SK-N-SH treated with all-trans-retinoic acid at 6 μM for 48 hours (cell line): ENCODE results near the gene TBX10.

Source experiments
- ATAC-seq: fragments of 200-7000 bp; cut with Tn5 transposase; 3 replicates; pipeline ENCODE4 v1.9.1; 2020; ENCODE audit warnings: mild to moderate bottlenecking, moderate library complexity
- ARNTL ChIP-seq: fragments of 450-650 bp; formaldehyde crosslinking; IDR thresholded peaks from 2 replicates; pipeline ENCODE4 v1.5.0; 2020; ENCODE audit warnings: low read depth, mild to moderate bottlenecking, moderate library complexity, borderline replicate concordance
- BACH2 ChIP-seq: fragments of 250-450 bp; sonication (Bioruptor Pico); IDR thresholded peaks from 2 replicates; pipeline ENCODE4 v1.9.0; 2021; ENCODE audit warnings: mild to moderate bottlenecking, borderline replicate concordance
- ESRRG ChIP-seq: fragments of 250-450 bp; sonication (Bioruptor Pico); IDR thresholded peaks from 2 replicates; pipeline ENCODE4 v1.6.1; 2021; ENCODE audit warnings: mild to moderate bottlenecking
- OSR1 ChIP-seq: fragments of 250-450 bp; sonication (Bioruptor Pico); IDR thresholded peaks from 2 replicates; pipeline ENCODE4 v1.8.0; 2022; ENCODE audit warnings: moderate library complexity, mild to moderate bottlenecking, inconsistent platforms
- POU6F1 ChIP-seq: fragments of 250-450 bp; sonication (Bioruptor Pico); IDR thresholded peaks from 2 replicates; pipeline ENCODE4 v1.8.0; 2021; ENCODE audit warnings: low read depth, mild to moderate bottlenecking, moderate library complexity, borderline replicate concordance
- PPARA ChIP-seq: fragments of 250-450 bp; sonication (Bioruptor Pico); IDR thresholded peaks from 2 replicates; pipeline ENCODE4 v1.5.0; 2020; ENCODE audit warnings: mild to moderate bottlenecking, borderline replicate concordance
- RARB ChIP-seq: fragments of 250-450 bp; sonication (Bioruptor Pico); IDR thresholded peaks from 2 replicates; pipeline ENCODE4 v1.8.0; 2021; ENCODE audit warnings: mild to moderate bottlenecking, moderate library complexity
- SNAI2 ChIP-seq: fragments of 250-450 bp; sonication (Bioruptor Pico); IDR thresholded peaks from 2 replicates; pipeline ENCODE4 v1.5.0; 2020; ENCODE audit warnings: mild to moderate bottlenecking, moderate library complexity
- TCF4 ChIP-seq: fragments of 250-450 bp; sonication (Bioruptor Pico); IDR thresholded peaks from 2 replicates; pipeline ENCODE4 v1.8.0; 2021; ENCODE audit warnings: mild to moderate bottlenecking, moderate library complexity, borderline replicate concordance
- TOX ChIP-seq: fragments of 250-450 bp; sonication (Bioruptor Pico); IDR thresholded peaks from 2 replicates; pipeline ENCODE4 v1.8.0; 2021; ENCODE audit warnings: mild to moderate bottlenecking, moderate library complexity, borderline replicate concordance
- TSHZ2 ChIP-seq: fragments of 250-450 bp; sonication (Bioruptor Pico); IDR thresholded peaks from 2 replicates; pipeline ENCODE4 v1.5.0; 2020; ENCODE audit warnings: mild to moderate bottlenecking, moderate library complexity
- ZC3H10 ChIP-seq: fragments of 250-450 bp; sonication (Bioruptor Pico); IDR thresholded peaks from 2 replicates; pipeline ENCODE4 v1.5.1; 2021; ENCODE audit warnings: mild to moderate bottlenecking, moderate library complexity
- ZFP3 ChIP-seq: fragments of 250-450 bp; sonication (Bioruptor Pico); IDR thresholded peaks from 2 replicates; pipeline ENCODE4 v1.5.0; 2020; ENCODE audit warnings: mild to moderate bottlenecking, moderate library complexity
- ZFP30 ChIP-seq: fragments of 450-650 bp; formaldehyde crosslinking; IDR thresholded peaks from 2 replicates; pipeline ENCODE4 v1.5.0; 2022; ENCODE audit warnings: mild to moderate bottlenecking, moderate library complexity
- ZNF70 ChIP-seq: fragments of 450-650 bp; formaldehyde crosslinking; IDR thresholded peaks from 2 replicates; pipeline ENCODE4 v1.5.0; 2020; ENCODE audit warnings: mild to moderate bottlenecking, moderate library complexity
- TF ChIP-seq, protein P1 (sequence below): fragments of 250-450 bp; sonication (Bioruptor Pico); IDR thresholded peaks from 2 replicates; pipeline ENCODE4 v1.5.1; 2021; ENCODE audit warnings: mild to moderate bottlenecking, moderate library complexity
- TF ChIP-seq, protein P2 (sequence below): fragments of 250-450 bp; sonication (Bioruptor Pico); IDR thresholded peaks from 2 replicates; pipeline ENCODE4 v1.5.1; 2020; ENCODE audit warnings: low read depth, mild to moderate bottlenecking, moderate library complexity
- TF ChIP-seq, protein P3 (sequence below): fragments of 250-450 bp; sonication (Bioruptor Pico); IDR thresholded peaks from 2 replicates; pipeline ENCODE4 v1.8.0; 2020; ENCODE audit warnings: mild to moderate bottlenecking, moderate library complexity, borderline replicate concordance

The TBX10 gene

DNA sequence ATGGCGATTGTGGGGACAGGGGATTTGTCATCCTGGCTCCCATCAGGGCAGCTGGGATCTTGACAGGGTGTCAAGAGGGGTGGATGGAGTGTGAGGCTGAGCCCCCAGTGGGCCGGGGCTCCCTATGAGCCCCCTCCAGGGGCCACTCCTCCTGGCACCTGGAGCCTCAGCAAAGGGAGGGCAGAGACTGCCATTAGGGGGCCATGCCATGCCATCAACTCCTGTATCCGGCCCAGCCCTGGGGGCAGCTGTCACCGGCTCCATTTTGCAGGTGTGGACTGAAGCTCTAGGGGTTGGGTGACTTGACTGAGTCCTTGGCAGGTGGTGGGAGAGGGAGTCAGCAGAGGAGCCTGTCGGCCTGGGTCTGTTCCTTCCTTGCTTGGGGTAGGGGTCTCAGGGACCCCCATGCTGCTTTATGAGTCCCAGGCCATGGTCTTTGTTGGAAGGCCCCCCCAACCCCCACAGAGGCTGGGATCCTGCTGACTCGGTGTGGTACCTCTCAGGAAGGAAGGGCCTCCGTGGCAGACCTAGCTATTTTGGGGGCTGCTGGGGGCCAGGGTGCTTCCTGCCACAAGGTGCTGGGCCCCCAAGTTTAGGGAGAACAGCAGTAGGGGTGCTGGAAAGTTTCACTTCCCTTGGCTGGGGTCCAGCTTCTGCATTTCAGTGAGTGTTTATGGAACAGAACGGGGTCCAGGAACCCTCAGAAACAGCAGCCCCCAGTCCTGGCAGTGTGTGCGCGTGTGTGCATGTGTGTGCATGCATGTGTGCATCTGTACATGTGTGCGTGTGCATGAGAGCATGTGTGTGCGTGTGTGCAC lies 9.4 kb upstream of the TBX10 start:
- no peak for ATAC-seq
- TF ChIP-seq RARB (CRISPR knock-in tag) = no peak
- TF ChIP-seq ARNTL (CRISPR knock-in tag) = no peak
- TF ChIP-seq, protein P1, sequence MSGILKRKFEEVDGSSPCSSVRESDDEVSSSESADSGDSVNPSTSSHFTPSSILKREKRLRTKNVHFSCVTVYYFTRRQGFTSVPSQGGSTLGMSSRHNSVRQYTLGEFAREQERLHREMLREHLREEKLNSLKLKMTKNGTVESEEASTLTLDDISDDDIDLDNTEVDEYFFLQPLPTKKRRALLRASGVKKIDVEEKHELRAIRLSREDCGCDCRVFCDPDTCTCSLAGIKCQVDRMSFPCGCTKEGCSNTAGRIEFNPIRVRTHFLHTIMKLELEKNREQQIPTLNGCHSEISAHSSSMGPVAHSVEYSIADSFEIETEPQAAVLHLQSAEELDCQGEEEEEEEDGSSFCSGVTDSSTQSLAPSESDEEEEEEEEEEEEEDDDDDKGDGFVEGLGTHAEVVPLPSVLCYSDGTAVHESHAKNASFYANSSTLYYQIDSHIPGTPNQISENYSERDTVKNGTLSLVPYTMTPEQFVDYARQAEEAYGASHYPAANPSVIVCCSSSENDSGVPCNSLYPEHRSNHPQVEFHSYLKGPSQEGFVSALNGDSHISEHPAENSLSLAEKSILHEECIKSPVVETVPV = no peak
- no peak for TF ChIP-seq ZC3H10 (CRISPR knock-in tag)
- no peak for TF ChIP-seq ZFP30 (CRISPR knock-in tag)
- no peak for TF ChIP-seq ZFP3 (CRISPR knock-in tag)
- TF ChIP-seq, protein P2, sequence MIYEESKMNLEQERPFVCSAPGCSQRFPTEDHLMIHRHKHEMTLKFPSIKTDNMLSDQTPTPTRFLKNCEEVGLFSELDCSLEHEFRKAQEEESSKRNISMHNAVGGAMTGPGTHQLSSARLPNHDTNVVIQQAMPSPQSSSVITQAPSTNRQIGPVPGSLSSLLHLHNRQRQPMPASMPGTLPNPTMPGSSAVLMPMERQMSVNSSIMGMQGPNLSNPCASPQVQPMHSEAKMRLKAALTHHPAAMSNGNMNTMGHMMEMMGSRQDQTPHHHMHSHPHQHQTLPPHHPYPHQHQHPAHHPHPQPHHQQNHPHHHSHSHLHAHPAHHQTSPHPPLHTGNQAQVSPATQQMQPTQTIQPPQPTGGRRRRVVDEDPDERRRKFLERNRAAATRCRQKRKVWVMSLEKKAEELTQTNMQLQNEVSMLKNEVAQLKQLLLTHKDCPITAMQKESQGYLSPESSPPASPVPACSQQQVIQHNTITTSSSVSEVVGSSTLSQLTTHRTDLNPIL (CRISPR knock-in tag) = no peak
- no peak for TF ChIP-seq SNAI2 (CRISPR knock-in tag)
- TF ChIP-seq TOX (CRISPR knock-in tag) = no peak
- no peak for TF ChIP-seq TSHZ2 (CRISPR knock-in tag)
- no peak for TF ChIP-seq OSR1
- no peak for TF ChIP-seq ESRRG (CRISPR knock-in tag)
- TF ChIP-seq, all 23 proteins: peak for 0

DNA sequence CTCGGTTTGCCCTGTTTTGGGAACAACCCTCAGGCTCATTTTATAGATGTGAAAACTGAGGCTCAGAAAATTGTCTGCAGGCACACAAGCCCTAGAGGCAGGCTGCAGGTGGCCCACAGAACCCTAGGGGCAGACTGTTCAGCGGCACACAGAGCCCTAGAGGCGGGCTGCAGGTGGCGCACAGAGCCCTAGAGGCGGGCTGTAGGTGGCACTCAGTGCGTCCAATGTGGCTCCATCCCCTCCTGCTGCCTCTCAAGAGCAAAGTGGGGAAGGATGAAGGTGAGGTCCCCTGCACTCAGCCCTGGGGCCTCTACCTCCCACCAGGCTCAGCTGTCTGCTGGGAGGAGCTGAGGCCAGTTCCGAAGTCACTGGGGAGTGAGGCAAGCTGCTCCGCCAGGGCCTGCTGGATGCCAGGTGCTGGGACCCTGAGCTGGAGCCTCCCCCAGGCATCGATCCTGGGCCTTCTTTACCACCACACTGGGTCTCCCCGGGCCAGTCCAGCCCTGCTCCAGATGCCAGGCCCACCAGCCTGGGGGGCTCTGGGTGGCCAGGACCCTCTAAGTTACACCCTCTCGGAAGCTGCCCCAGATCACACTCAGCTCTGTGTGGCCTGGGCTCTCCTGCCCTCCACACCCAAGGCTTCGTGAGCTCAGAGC lies 8.7 kb upstream of the TBX10 start:
- no peak for TF ChIP-seq PPARA (CRISPR knock-in tag)
- TF ChIP-seq, protein P3, sequence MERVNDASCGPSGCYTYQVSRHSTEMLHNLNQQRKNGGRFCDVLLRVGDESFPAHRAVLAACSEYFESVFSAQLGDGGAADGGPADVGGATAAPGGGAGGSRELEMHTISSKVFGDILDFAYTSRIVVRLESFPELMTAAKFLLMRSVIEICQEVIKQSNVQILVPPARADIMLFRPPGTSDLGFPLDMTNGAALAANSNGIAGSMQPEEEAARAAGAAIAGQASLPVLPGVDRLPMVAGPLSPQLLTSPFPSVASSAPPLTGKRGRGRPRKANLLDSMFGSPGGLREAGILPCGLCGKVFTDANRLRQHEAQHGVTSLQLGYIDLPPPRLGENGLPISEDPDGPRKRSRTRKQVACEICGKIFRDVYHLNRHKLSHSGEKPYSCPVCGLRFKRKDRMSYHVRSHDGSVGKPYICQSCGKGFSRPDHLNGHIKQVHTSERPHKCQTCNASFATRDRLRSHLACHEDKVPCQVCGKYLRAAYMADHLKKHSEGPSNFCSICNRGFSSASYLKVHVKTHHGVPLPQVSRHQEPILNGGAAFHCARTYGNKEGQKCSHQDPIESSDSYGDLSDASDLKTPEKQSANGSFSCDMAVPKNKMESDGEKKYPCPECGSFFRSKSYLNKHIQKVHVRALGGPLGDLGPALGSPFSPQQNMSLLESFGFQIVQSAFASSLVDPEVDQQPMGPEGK (CRISPR knock-in tag) = no peak
- TF ChIP-seq TOX (CRISPR knock-in tag) = no peak
- TF ChIP-seq SNAI2 (CRISPR knock-in tag) = no peak
- TF ChIP-seq BACH2 = no peak
- TF ChIP-seq RARB (CRISPR knock-in tag) = no peak
- no peak for TF ChIP-seq TCF4 (CRISPR knock-in tag)
- no peak for TF ChIP-seq ZFP30 (CRISPR knock-in tag)
- peak; percentile 76 for ATAC-seq

- no peak for ATAC-seq
- TF ChIP-seq, protein P1 = no peak
- TF ChIP-seq ZNF70 (CRISPR knock-in tag) (no peak), ESRRG (CRISPR knock-in tag) (no peak), ARNTL (CRISPR knock-in tag) (no peak), OSR1 (no peak), POU6F1 (no peak), BACH2 (no peak), TCF4 (CRISPR knock-in tag) (no peak)
- TF ChIP-seq, protein P2 (CRISPR knock-in tag) = no peak
- TF ChIP-seq, all 23 proteins: peak for 0
Observed at GRCh38 chr11:67647471-67647870, 7.9 kb upstream of the TBX10 start.
